IMR-90 (cell line): ENCODE measurements around the gene SCNN1B. TPM values are rescaled to one million over a fixed set of nuclear protein-coding genes. Genes with fewer than 3 reads are reported as not detected.

Experiments
- ATAC-seq: fragments of 200-7000 bp; cut with Tn5 transposase; 2 replicates; pipeline ENCODE4 v1.9.1; 2020; ENCODE audit warnings: low read depth, mild to moderate bottlenecking, moderate library complexity
- BruUV-seq: library from RNA; stranded (reverse); fragments of 400-500 nt; replicated peaks from 2 replicates; lab custom pipeline; 2021; lab: Mats Ljungman, UMichigan
- CTCF ChIA-PET: fragments of 300-600 bp; formaldehyde crosslinking; extraction: SDS; loops from one replicate; lab custom pipeline; 2021; ENCODE audit warnings: antibody characterized with exemption; lab: Yijun Ruan, JAX
- POLR2A ChIA-PET: fragments of 300-600 bp; sonication (Branson Sonifier 250); formaldehyde crosslinking; loops from one replicate; lab custom pipeline; 2022; ENCODE audit warnings: antibody characterized with exemption; ENCODE audit not compliant: unreplicated experiment; lab: Charles Lee
- DNase-seq: peaks from one replicate; pipeline ENCODE4 v3.0.0; 2013
- H2AFZ ChIP-seq: replicated peaks from 2 replicates; pipeline ENCODE3; 2013; ENCODE audit warnings: low read length, mild to moderate bottlenecking; ENCODE audit not compliant: poor library complexity
- H2AK5ac ChIP-seq: 2 replicates; pipeline ENCODE4 v1.6.1; 2013; ENCODE audit warnings: low read depth, low read length, inconsistent platforms
- H2AK9ac ChIP-seq: replicated peaks from 2 replicates; pipeline ENCODE3; 2013; ENCODE audit warnings: mild to moderate bottlenecking, low read depth, low read length, moderate library complexity; ENCODE audit not compliant: poor library complexity
- H2BK120ac ChIP-seq: 2 replicates; pipeline ENCODE4 v1.6.1; 2013; ENCODE audit warnings: low read depth, low read length, inconsistent platforms
- H2BK15ac ChIP-seq: 3 replicates; pipeline ENCODE4 v1.6.1; 2013; ENCODE audit warnings: low read depth, low read length, inconsistent platforms
- H2BK20ac ChIP-seq: 2 replicates; pipeline ENCODE4 v1.6.1; 2013; ENCODE audit warnings: low read depth, mild to moderate bottlenecking, inconsistent platforms, low read length, moderate library complexity
- H2BK5ac ChIP-seq: 2 replicates; pipeline ENCODE4 v1.6.1; 2013; ENCODE audit warnings: mild to moderate bottlenecking, low read depth, low read length, inconsistent platforms; ENCODE audit not compliant: poor library complexity, severe bottlenecking
- H3K14ac ChIP-seq: replicated peaks from 2 replicates; pipeline ENCODE4 v1.6.1; 2013; ENCODE audit warnings: low read depth, low read length, inconsistent platforms
- H3K18ac ChIP-seq: 2 replicates; pipeline ENCODE4 v1.6.1; 2013; ENCODE audit warnings: low read depth, low read length, control low read depth
- H3K23ac ChIP-seq: 2 replicates; pipeline ENCODE4 v1.6.1; 2013; ENCODE audit warnings: low read depth, low read length, inconsistent platforms
- H3K27ac ChIP-seq: 2 replicates; pipeline ENCODE4 v1.5.1; 2013; ENCODE audit warnings: mild to moderate bottlenecking, control low read depth, low read length; ENCODE audit not compliant: insufficient read depth
- H3K27me3 ChIP-seq: 2 replicates; pipeline ENCODE4 v1.6.1; 2013; ENCODE audit warnings: low read length; ENCODE audit not compliant: control insufficient read depth, insufficient read depth
- H3K36me3 ChIP-seq: 2 replicates; pipeline ENCODE4 v1.6.1; 2013; ENCODE audit warnings: low read length, mixed read lengths; ENCODE audit not compliant: control insufficient read depth, insufficient read depth
- H3K4ac ChIP-seq: 2 replicates; pipeline ENCODE4 v1.6.1; 2013; ENCODE audit warnings: low read depth, low read length, inconsistent platforms
- H3K4me1 ChIP-seq: 2 replicates; pipeline ENCODE4 v1.6.1; 2013; ENCODE audit warnings: low read length, mixed read lengths; ENCODE audit not compliant: control insufficient read depth, insufficient read depth
- H3K4me2 ChIP-seq: 2 replicates; pipeline ENCODE4 v1.6.1; 2013; ENCODE audit warnings: low read depth, mild to moderate bottlenecking, control low read depth, low read length, moderate library complexity
- H3K4me3 ChIP-seq: 2 replicates; pipeline ENCODE4 v1.5.1; 2013; ENCODE audit warnings: low read depth, mild to moderate bottlenecking, control low read depth, low read length, moderate library complexity; ENCODE audit not compliant: insufficient read depth
- H3K56ac ChIP-seq: 2 replicates; pipeline ENCODE4 v1.6.1; 2013; ENCODE audit warnings: low read length, inconsistent platforms; ENCODE audit not compliant: insufficient read depth; ENCODE audit errors: extremely low read depth
- H3K79me1 ChIP-seq, 2 experiments: 2 replicates each; pipeline ENCODE4 v1.6.1; 2013; ENCODE audit warnings: low read length in 2 of 2, inconsistent platforms in 1 of 2, low read depth in 1 of 2
- H3K9ac ChIP-seq: 2 replicates; pipeline ENCODE4 v1.6.1; 2013; ENCODE audit warnings: low read depth, low read length, control low read depth
- H3K9me1 ChIP-seq: 2 replicates; pipeline ENCODE4 v1.6.1; 2013; ENCODE audit warnings: low read length, inconsistent platforms; ENCODE audit not compliant: insufficient read depth
- H3K9me3 ChIP-seq: 2 replicates; pipeline ENCODE4 v1.6.1; 2013; ENCODE audit warnings: low read length; ENCODE audit not compliant: control insufficient read depth, insufficient read depth
- H4K20me1 ChIP-seq: 2 replicates; pipeline ENCODE4 v1.6.1; 2013; ENCODE audit warnings: low read length, inconsistent platforms; ENCODE audit not compliant: insufficient read depth
- H4K5ac ChIP-seq: 2 replicates; pipeline ENCODE4 v1.6.1; 2013; ENCODE audit warnings: mild to moderate bottlenecking, low read depth, low read length, control low read depth
- H4K8ac ChIP-seq, 2 experiments: 2 replicates each; pipeline ENCODE4 v1.6.1; 2013; ENCODE audit warnings: low read depth in 2 of 2, low read length in 2 of 2, control low read depth in 1 of 2, inconsistent platforms in 1 of 2
- H4K91ac ChIP-seq: 2 replicates; pipeline ENCODE4 v1.6.1; 2013; ENCODE audit warnings: low read depth, low read length, inconsistent platforms; ENCODE audit not compliant: insufficient read depth
- CEBPB ChIP-seq: IDR thresholded peaks from 2 replicates; pipeline ENCODE4 v1.6.1; 2012; ENCODE audit warnings: low read depth, low read length, improper control_type of control experiment
- CHD1 ChIP-seq: IDR thresholded peaks from 2 replicates; pipeline ENCODE4 v1.6.1; 2012; ENCODE audit warnings: low read depth, low read length, improper control_type of control experiment
- MAZ ChIP-seq: IDR thresholded peaks from 2 replicates; pipeline ENCODE4 v1.6.1; 2012; ENCODE audit warnings: low read depth, mild to moderate bottlenecking, low read length, improper control_type of control experiment, moderate library complexity, borderline replicate concordance
- MXI1 ChIP-seq: IDR thresholded peaks from 2 replicates; pipeline ENCODE4 v1.6.1; 2012; ENCODE audit warnings: low read depth, mild to moderate bottlenecking, low read length, moderate library complexity, borderline replicate concordance
- NFE2L2 ChIP-seq: fragments of 150-350 bp; IDR thresholded peaks from 2 replicates; pipeline ENCODE4 v1.6.1; 2016; ENCODE audit warnings: low read depth, mild to moderate bottlenecking, low read length
- POLR2A ChIP-seq: IDR thresholded peaks from 2 replicates; pipeline ENCODE4 v1.6.1; 2012; ENCODE audit warnings: mild to moderate bottlenecking, low read depth, low read length
- RAD21 ChIP-seq: IDR thresholded peaks from 2 replicates; pipeline ENCODE4 v1.6.1; 2012; ENCODE audit warnings: low read length, improper control_type of control experiment
- RCOR1 ChIP-seq: IDR thresholded peaks from 2 replicates; pipeline ENCODE4 v1.6.1; 2012; ENCODE audit warnings: mild to moderate bottlenecking, low read length, improper control_type of control experiment; ENCODE audit not compliant: insufficient replicate concordance
- WGBS, 2 experiments: methylation state at CpG; one replicate each; pipeline versions ENCODE4 v1.1.5 to v1.1.7; 2013; ENCODE audit warnings: missing lambda C conversion rate in 2 of 2; ENCODE audit not compliant: insufficient read length in 1 of 2; ENCODE audit errors: extremely low coverage in 2 of 2; 5-methylcytosine and 5-hydroxymethylcytosine counted together
- dilution Hi-C: fragments of 300-500 bp; cut with HindIII; formaldehyde crosslinking; loops from one replicate; pipeline ENCODE4 v1.14.3; 2018; ENCODE audit warnings: low sequenced_read_pairs; ENCODE audit not compliant: unreplicated experiment
- in situ Hi-C: fragments of 300-500 bp; cut with MboI; formaldehyde crosslinking; loops from 3 replicates; pipeline ENCODE4 v1.14.3; 2019; ENCODE audit warnings: low sequenced_read_pairs, inconsistent platforms, mixed read lengths
- intact Hi-C: fragments of 100-400 bp; cut with micrococcal nuclease; formaldehyde crosslinking; loops from 2 replicates; pipeline ENCODE4 v1.10.0; 2022
- polyA plus RNA-seq, 3 experiments: library from polyadenylated mRNA; depleted of rRNA; stranded (reverse); fragments of >200 nt; gene quantifications; 2 replicates each; pipeline ENCODE4 v1.2.3, GENCODE V29; 2012; ENCODE audit warnings: low replicate concordance in 1 of 3
- total RNA-seq: library from RNA; depleted of rRNA; stranded (reverse); fragments of >200 nt; gene quantifications from 2 replicates; pipeline ENCODE4 v1.2.3, GENCODE V29; 2012
- TF ChIP-seq, protein P1 (sequence below): fragments of 150-350 bp; IDR thresholded peaks from 2 replicates; pipeline ENCODE4 v1.6.1; 2016; ENCODE audit warnings: low read depth, mild to moderate bottlenecking, low read length, moderate library complexity, borderline replicate concordance
- TF ChIP-seq, protein P2 (sequence below): conservative IDR thresholded peaks from 2 replicates; pipeline ENCODE4 v1.5.1; 2012; ENCODE audit warnings: mild to moderate bottlenecking, low read depth, low read length, improper control_type of control experiment

SCNN1B gene
- total and polyA plus RNA-seq, 2 of the 4 experiments (the other 2 are of a cell fraction): not detected

DNA sequence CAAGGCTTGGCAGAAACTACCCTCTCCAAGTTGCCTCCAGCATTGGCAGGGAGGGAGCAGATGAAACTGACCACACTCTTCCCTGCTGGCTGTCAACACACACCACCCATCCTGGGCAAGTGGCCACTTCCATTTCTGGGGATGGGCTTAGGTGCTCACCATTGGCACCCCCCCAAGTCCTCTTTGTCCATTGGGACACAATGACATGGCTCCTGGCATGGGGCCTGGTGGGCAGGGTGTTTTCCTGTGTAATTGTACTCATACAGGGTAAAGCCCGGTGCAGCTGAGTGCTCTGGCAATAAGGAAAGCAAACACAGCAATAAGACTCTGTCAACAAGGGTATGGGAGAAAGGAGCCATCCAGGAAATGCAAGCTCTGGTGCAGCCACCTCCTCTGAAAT lies 22.6 kb downstream of the SCNN1B start:
- Histone ChIP-seq H3K27me3 (no peaks in the 10 kb centered on the region; the same call in 1 of the 2 replicates), H3K56ac (no peak overlapping the region), H3K4me2 (no peak overlapping the region), H3K9me1 (no peaks in the 10 kb centered on the region), H2BK5ac (no peak overlapping the region), H2BK120ac (no peak overlapping the region), H2AK9ac (no peak overlapping the region), H2BK20ac (no peak overlapping the region), H3K14ac (no peak overlapping the region), H4K20me1 (no peaks in the 10 kb centered on the region), H3K79me1 (no peaks in the 10 kb centered on the region), H3K4ac (no peak overlapping the region), H2BK15ac (no peak overlapping the region), H4K8ac (no peak overlapping the region), H4K91ac (no peak overlapping the region), H2AK5ac (no peak overlapping the region), H3K4me1 (no peaks in the 10 kb centered on the region), H3K18ac (no peak overlapping the region), H2AFZ (no peak overlapping the region), H3K27ac (no peak overlapping the region), H3K4me3 (no peak overlapping the region), H3K36me3 (no peaks in the 10 kb centered on the region), H3K9ac (no peak overlapping the region), H3K23ac (no peak overlapping the region), H3K9me3 (no peaks in the 10 kb centered on the region), H4K5ac (no peak overlapping the region)
- no TSS peak for BruUV-seq
- TF ChIP-seq CEBPB (no peak), NFE2L2 (no peak), MAZ (no peak), RAD21 (no peak), POLR2A (no peak), CHD1 (no peak), RCOR1 (no peak), MXI1 (no peak)
- TF ChIP-seq, protein P1, sequence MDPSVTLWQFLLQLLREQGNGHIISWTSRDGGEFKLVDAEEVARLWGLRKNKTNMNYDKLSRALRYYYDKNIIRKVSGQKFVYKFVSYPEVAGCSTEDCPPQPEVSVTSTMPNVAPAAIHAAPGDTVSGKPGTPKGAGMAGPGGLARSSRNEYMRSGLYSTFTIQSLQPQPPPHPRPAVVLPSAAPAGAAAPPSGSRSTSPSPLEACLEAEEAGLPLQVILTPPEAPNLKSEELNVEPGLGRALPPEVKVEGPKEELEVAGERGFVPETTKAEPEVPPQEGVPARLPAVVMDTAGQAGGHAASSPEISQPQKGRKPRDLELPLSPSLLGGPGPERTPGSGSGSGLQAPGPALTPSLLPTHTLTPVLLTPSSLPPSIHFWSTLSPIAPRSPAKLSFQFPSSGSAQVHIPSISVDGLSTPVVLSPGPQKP: no peak
- TF ChIP-seq, protein P2, sequence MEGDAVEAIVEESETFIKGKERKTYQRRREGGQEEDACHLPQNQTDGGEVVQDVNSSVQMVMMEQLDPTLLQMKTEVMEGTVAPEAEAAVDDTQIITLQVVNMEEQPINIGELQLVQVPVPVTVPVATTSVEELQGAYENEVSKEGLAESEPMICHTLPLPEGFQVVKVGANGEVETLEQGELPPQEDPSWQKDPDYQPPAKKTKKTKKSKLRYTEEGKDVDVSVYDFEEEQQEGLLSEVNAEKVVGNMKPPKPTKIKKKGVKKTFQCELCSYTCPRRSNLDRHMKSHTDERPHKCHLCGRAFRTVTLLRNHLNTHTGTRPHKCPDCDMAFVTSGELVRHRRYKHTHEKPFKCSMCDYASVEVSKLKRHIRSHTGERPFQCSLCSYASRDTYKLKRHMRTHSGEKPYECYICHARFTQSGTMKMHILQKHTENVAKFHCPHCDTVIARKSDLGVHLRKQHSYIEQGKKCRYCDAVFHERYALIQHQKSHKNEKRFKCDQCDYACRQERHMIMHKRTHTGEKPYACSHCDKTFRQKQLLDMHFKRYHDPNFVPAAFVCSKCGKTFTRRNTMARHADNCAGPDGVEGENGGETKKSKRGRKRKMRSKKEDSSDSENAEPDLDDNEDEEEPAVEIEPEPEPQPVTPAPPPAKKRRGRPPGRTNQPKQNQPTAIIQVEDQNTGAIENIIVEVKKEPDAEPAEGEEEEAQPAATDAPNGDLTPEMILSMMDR: no peak
- dilution Hi-C loops (no loop called here), intact Hi-C loops (no loop called here), in situ Hi-C loops (no loop called here)
- ATAC-seq: no peak
- WGBS, 2 experiments: no CpG with 5 or more reads among the region's 1 CpG
- CTCF ChIA-PET: no interaction called here
- DNase-seq: no peak
- POLR2A ChIA-PET: no interaction called here
